Head of caudate nucleus (tissue), 42 donors: ENCODE results near the gene DPP8.
"Not testable (repeated sequence)": the region's sequence is repeated elsewhere in the genome, so short reads cannot be mapped to it uniquely, and the experiment has no call there.

Experiments
- DNase-seq, 42 donors: peaks; one replicate each; pipeline versions ENCODE4 v3.0.0 to v3.0.0-alpha.2; 2020 to 2021; ENCODE audit warnings: mixed read lengths in 7 of 42
- intact Hi-C: fragments of 100-400 bp; cut with DNase I; formaldehyde crosslinking; loops from one replicate; pipeline ENCODE4 v1.15.0; 2022

DPP8 gene

GRCh38 chr15:65410972-65411371, 106.5 kb downstream of the DPP8 start:
- DNase-seq = no peak
- intact Hi-C loops = no loop called here

GRCh38 chr15:65410036-65410435, 107.5 kb downstream of the DPP8 start:
- intact Hi-C loops = no loop called here
- DNase-seq = no peak

DNA sequence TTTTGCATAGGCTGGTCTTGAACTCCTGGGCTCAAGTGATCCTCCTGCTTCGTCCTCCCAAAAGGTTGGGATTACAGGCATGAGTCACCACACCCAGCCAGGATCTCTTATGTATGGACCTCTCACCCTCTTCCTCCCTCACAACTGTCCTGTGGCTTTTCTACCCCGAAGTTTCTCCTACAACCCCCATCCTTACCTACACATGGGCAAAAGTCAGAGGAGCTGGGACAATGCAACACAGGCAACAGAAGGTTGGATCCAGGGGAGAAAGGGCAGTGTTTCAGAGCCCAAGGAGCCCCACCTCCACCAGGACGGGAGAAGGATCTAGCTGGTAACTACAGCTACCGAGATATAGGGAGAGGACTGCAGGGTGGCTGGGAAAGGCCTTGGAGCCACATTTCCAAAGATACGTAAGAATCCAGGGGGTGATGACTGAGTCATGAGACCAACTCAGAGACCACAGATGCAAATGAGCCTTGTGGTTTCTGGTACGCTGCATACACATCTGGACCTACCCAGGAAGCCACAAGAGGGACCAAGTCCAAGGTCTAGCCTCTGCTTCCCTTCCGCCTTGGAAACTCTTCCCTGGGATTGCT, 108.4 kb downstream of the DPP8 start:
- intact Hi-C loops = no loop called here
- DNase-seq = no peak

DNA sequence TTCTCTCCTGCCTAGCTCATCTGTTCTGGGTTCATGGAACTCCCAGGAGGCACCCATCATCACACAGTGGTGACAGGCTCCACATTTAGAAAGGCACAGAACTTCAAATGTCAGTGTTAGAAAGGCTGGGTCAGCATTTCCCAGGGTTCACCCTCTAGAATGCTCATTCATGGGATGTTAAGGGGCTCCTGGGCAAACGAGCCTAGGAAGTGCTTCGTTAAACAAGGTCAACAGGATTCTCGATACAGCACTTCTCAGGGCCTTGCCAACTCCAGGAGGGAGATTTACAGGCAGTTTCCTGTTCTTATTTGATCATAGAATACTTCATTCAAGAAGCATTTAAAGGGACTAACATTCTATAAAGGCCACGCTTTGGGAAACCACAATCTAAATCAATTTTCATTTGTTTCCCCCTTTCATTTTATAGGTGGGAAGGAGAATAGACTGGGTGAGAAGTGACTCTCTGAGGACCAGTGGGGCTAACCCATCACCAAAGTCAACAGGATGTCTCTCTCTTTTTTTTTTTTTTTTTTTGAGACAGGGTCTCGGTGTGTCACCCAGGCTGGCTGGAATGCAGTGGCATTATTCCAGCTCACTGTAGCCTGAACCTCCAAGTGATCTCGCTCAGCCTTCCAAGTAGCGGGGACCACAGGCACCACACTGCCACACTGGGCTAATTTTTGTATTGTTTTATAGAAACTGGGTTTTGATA, 109.0 kb downstream of the DPP8 start:
- DNase-seq = no peak
- intact Hi-C loops = no loop called here

DNA sequence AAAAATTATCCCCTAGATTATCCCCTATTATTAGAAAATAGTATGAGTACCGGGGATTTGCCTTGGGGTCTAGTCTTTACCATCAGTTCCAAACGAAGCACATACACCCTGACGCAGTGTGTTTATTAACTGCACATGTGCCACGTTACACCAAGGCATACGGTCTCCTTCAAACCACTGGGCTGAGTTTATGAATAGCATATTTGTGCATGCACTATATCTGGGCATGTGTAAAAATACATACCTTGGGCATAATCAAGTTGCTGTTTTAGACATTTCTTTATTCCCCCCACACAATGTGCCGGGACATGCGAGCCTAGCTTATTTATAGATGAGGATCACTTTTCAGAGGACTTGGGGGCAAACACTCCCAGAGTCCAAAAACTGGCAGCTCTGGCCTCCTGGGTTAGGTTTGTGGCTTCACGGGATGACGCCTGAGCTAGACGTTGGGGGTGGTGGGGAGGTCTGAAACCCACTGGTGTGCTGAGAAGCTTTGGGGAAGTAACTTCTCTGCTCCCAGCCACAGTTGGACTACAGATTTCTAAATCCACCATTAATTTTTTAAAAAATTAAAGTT, 111.0 kb downstream of the DPP8 start:
- no peak for DNase-seq
- intact Hi-C loops = no loop called here

GRCh38 chr15:65405791-65406423, 111.6 kb downstream of the DPP8 start:
- intact Hi-C loops = no loop called here
- no peak for DNase-seq

DNA sequence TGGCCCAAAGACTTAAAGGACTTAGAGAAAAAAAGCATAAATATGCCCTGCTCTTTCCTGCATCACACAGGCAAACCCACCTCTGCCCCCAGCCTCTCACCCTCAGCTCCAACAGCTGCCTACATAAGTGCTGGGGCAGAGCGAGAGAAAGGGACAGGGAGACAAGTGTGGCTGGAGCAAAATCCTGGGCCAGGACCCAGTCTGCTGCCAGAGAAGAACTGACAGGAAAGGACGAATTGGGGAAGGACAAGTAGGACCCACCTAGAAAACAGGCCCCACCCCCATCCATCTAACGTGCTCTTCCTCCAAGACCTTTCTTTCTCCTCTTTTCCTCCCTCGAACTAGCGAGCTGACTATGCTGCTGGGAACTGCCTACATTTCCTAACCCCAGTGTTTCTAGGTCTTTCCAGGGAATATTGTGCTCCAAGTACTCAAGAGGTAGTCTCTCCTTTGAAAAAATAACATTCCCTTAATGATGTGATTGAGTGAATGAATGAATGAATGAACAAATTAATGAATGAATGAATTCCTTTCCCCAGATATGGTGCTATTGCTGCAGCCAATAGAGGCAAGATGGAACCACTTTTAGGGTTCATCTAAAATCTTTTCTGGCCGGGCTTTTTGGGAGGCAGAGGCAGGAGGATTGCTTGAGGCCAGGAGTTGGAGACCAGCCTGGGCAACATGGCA, 113.2 kb downstream of the DPP8 start:
- DNase-seq = no peak
- intact Hi-C loops = no loop called here

GRCh38 chr15:65402961-65403360, 114.5 kb downstream of the DPP8 start:
- DNase-seq = no peak
- intact Hi-C loops = no loop called here

- intact Hi-C loops = no loop called here
- no peak for DNase-seq
These were observed 115.8 kb downstream of the DPP8 start for GRCh38 chr15:65401611-65402240.

GRCh38 chr15:65400760-65401610, 116.5 kb downstream of the DPP8 start:
- DNase-seq = peak in 34 of 42 donors; percentile 17 to 80 (median 52)
- intact Hi-C loops = no loop called here

- DNase-seq = no peak
- intact Hi-C loops = no loop called here
These were observed 117.5 kb downstream of the DPP8 start for GRCh38 chr15:65399997-65400396.

GRCh38 chr15:65399001-65399706, 118.3 kb downstream of the DPP8 start:
- intact Hi-C loops = no loop called here
- DNase-seq = no peak

DNA sequence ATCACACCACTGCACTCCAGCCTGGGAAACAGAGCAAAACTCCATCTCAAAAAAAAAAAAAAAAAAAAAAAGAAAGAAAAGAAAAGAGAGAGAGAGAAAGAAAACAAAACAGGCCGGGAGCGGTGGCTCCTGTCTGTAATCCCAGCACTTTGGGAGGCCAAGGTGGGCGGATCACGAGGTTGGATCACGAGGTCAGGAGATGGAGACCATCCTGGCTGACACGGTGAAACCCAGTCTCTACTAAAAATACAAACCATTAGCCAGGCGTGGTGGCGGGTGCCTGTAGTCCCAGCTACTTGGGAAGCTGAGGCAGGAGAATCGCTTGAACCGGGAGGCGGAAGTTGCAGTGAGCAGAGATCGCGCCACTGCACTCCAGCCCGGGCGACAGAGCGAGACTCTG, 119.0 kb downstream of the DPP8 start:
- intact Hi-C loops, DNase-seq: not testable (repeated sequence)

- intact Hi-C loops = no loop called here
- no peak for DNase-seq
These were observed 120.5 kb downstream of the DPP8 start for GRCh38 chr15:65396965-65397317.

DNA sequence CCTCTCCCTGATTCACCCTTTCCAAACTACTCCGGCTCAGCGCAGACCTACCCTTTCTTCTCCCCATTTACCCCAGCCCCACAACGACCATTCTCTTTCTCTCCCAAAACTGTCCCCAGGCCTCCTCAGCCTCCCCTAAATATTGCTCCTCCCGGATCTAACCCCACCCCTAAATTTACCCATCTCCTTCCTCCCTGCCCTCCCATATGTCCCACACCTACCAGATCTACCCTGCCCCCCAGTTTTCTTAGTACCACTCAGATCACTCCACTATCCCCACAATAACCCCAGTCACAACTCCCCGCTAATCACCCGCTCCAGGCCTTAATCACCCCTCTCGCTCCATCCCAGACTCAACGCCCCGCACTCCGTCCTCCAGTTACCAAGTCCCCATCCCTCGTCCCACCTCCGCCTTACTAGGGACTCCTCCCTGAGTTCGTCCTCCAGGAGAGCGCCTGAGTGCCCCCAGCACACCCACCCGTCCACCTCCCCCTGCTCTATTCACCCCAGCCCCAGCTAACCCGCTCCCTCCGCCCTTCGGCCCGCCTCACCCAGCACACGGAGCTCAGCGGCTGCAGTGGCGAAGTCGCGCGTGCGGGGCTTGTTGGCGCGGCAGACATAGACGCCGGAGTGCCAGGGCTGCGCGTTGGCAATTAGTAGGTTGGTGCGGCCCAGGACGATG, 121.1 kb downstream of the DPP8 start:
- intact Hi-C loops = no loop called here
- DNase-seq = no peak

DNA sequence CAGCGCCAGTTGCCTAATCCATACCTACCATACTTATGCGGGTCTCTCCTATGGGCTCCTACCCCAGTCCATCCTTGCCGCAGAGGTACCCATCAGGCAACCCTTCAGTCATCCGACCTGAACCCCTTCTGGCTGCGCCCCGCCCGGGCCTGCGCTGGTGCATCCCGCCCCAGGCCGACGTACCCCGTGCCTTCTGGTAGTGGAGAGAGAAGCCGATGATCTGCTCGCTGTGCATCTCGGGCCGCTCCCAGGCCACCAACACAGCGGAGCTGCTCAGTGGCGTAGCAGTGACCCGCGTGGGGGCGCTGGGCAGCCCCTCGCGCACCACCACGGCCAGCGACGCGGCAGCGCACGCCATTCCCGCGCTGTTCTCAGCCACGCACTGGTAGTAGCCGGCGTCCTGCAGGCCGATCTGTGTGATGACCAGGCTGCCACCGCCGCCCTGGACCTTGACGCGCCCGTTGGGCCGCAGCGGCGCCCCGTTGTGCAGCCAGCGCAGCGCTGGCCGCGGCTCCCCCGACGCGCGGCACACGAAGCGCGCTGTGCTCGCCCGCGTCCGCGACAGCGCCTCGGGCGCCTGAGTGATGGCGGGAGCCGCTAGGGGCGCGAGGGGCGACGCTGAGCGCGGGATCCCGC, 121.8 kb downstream of the DPP8 start:
- DNase-seq = no peak
- intact Hi-C loops = no loop called here

- intact Hi-C loops = no loop called here
- DNase-seq = no peak
These were observed 122.6 kb downstream of the DPP8 start for GRCh38 chr15:65394936-65395335.
